Caco-2 (cell line): ENCODE measurements around the gene BNIP2. TPM values are rescaled to one million over a fixed set of nuclear protein-coding genes. Genes with fewer than 3 reads are reported as not detected.
A peak's percentile ranks its signal among the peaks of the same experiment; 100 is the strongest.

Source experiments
- BruUV-seq: library from RNA; stranded (reverse); fragments of 400-500 nt; replicated peaks from 2 replicates; lab custom pipeline; 2021; lab: Mats Ljungman, UMichigan
- CTCF ChIA-PET: fragments of 300-600 bp; sonication (Branson Sonifier 250); formaldehyde crosslinking; loops from one replicate; lab custom pipeline; 2022; ENCODE audit warnings: antibody characterized with exemption; lab: Charles Lee
- POLR2A ChIA-PET: fragments of 300-600 bp; sonication (Branson Sonifier 250); formaldehyde crosslinking; loops from one replicate; lab custom pipeline; 2022; ENCODE audit warnings: antibody characterized with exemption; lab: Charles Lee
- DNase-seq, 2 experiments: peaks; one replicate each; pipeline versions ENCODE4 v3.0.0 to v3.0.0-alpha.2; 2020 to 2022
- H3K27me3 ChIP-seq: replicated peaks from 2 replicates; pipeline ENCODE4 v1.6.0; 2011; ENCODE audit warnings: low read length; ENCODE audit not compliant: control insufficient read depth, insufficient read depth
- H3K36me3 ChIP-seq: 2 replicates; pipeline ENCODE4 v1.5.1; 2011; ENCODE audit warnings: low read length; ENCODE audit not compliant: control insufficient read depth, insufficient read depth
- H3K4me1 ChIP-seq: fragments of 250-450 bp; sonication (Bioruptor Pico); 2 replicates; pipeline ENCODE4 v1.5.1; 2020; ENCODE audit warnings: mild to moderate bottlenecking
- H3K4me3 ChIP-seq: 2 replicates; pipeline ENCODE4 v1.5.1; 2011; ENCODE audit warnings: low read depth, mild to moderate bottlenecking, control low read depth, low read length
- H3K9me3 ChIP-seq: fragments of 250-450 bp; sonication (Bioruptor Pico); 2 replicates; pipeline ENCODE4 v1.5.1; 2020; ENCODE audit warnings: mild to moderate bottlenecking, moderate library complexity
- H3K27ac Mint-ChIP-seq: one replicate; pipeline ENCODE4 v1.8.0; 2022; ENCODE audit warnings: mixed read lengths; ENCODE audit not compliant: unreplicated experiment
- H3K27me3 Mint-ChIP-seq: one replicate; pipeline ENCODE4 v1.8.0; 2022; ENCODE audit warnings: mixed read lengths; ENCODE audit not compliant: insufficient read depth, unreplicated experiment
- H3K36me3 Mint-ChIP-seq: one replicate; pipeline ENCODE4 v1.8.0; 2022; ENCODE audit warnings: mild to moderate bottlenecking, mixed read lengths; ENCODE audit not compliant: insufficient read depth, unreplicated experiment
- H3K4me1 Mint-ChIP-seq: one replicate; pipeline ENCODE4 v1.8.0; 2022; ENCODE audit warnings: low read depth, mixed read lengths; ENCODE audit not compliant: unreplicated experiment
- H3K4me3 Mint-ChIP-seq: one replicate; pipeline ENCODE4 v1.8.0; 2022; ENCODE audit warnings: mild to moderate bottlenecking, moderate library complexity, mixed read lengths; ENCODE audit not compliant: unreplicated experiment
- H3K9me3 Mint-ChIP-seq: one replicate; pipeline ENCODE4 v1.8.0; 2022; ENCODE audit warnings: mixed read lengths; ENCODE audit not compliant: unreplicated experiment
- intact Hi-C: fragments of 100-400 bp; cut with micrococcal nuclease; formaldehyde crosslinking; loops from one replicate; pipeline ENCODE4 v1.10.0; 2022; ENCODE audit not compliant: unreplicated experiment
- total RNA-seq: library from RNA; stranded (reverse); gene quantifications from 2 replicates; pipeline ENCODE4 v1.2.3, GENCODE V29; 2022
- TF ChIP-seq, protein P1 (sequence below), 2 experiments: fragments of 200-600 bp in 1 of 2; IDR thresholded peaks; 1 replicate in 1 of 2; 2 replicates in 1 of 2; pipeline versions ENCODE4 v1.5.1 to v1.8.0; 2011 to 2022; ENCODE audit warnings: antibody characterized with exemption in 1 of 2, control low read depth in 1 of 2, inconsistent platforms in 1 of 2, low read depth in 1 of 2, low read length in 1 of 2, mild to moderate bottlenecking in 1 of 2, moderate library complexity in 1 of 2; ENCODE audit not compliant: insufficient read depth in 1 of 2, severe bottlenecking in 1 of 2, unreplicated experiment in 1 of 2

BNIP2 gene
- total RNA-seq, 1 experiment from 2014 or later, result 54.0 TPM

- H3K9me3 ChIP-seq, result peaks cover 3% of the 10 kb centered on the region
- H3K4me3 ChIP-seq, result peak within 1 kb of the TSS; percentile 70
- TF ChIP-seq, protein P1, sequence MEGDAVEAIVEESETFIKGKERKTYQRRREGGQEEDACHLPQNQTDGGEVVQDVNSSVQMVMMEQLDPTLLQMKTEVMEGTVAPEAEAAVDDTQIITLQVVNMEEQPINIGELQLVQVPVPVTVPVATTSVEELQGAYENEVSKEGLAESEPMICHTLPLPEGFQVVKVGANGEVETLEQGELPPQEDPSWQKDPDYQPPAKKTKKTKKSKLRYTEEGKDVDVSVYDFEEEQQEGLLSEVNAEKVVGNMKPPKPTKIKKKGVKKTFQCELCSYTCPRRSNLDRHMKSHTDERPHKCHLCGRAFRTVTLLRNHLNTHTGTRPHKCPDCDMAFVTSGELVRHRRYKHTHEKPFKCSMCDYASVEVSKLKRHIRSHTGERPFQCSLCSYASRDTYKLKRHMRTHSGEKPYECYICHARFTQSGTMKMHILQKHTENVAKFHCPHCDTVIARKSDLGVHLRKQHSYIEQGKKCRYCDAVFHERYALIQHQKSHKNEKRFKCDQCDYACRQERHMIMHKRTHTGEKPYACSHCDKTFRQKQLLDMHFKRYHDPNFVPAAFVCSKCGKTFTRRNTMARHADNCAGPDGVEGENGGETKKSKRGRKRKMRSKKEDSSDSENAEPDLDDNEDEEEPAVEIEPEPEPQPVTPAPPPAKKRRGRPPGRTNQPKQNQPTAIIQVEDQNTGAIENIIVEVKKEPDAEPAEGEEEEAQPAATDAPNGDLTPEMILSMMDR (IDR thresholded peaks at IDR 0.05; ENCODE audit: insufficient read depth in 1 of 2, low read depth in 1 of 2, low read length in 1 of 2, severe bottlenecking in 1 of 2, unreplicated experiment in 1 of 2), result no peak
- DNase-seq, result peak; percentile 94 to 95
- ChIA-PET POLR2A (interaction anchor here (0.6 to 1.0 kb wide), 8 partner anchors 8 to 936 kb away, joined by 3 to 13 read pairs (median 4); partner anchors contain the start of genes BNIP2 and MYO1E), CTCF (interaction anchor here (0.6 to 1.7 kb wide), 3 partner anchors 26 to 124 kb away, joined by 4 to 6 read pairs (median 5); no protein-coding TSS in a partner anchor)
- intact Hi-C loops, result no loop called here
- H3K36me3 ChIP-seq, result peaks cover 2% of the 10 kb centered on the region; the same call in 1 of the 2 replicates
- peaks cover 8% of the 10 kb centered on the region for H3K4me1 Mint-ChIP-seq
- peaks cover 10% of the 10 kb centered on the region for H3K4me1 ChIP-seq
- H3K27ac Mint-ChIP-seq, result no peak within 1 kb of the TSS
- H3K36me3 Mint-ChIP-seq, result peaks cover 21% of the 10 kb centered on the region
- no peak within 1 kb of the TSS for H3K4me3 Mint-ChIP-seq
- no TSS peak for BruUV-seq
- no peaks in the 10 kb centered on the region for H3K27me3 ChIP-seq
- no peaks in the 10 kb centered on the region for H3K27me3 Mint-ChIP-seq
- H3K9me3 Mint-ChIP-seq, result no peaks in the 10 kb centered on the region
Measured at GRCh38 chr15:59656897-59657634, 32.1 kb downstream of the BNIP2 start, which contains the start of gene GTF2A2. Gene GTF2A2 (minus strand): TSS chr15:59657515. CDS start chr15:59652277, 5,238 bp downstream.

- no TSS peak for BruUV-seq
- peaks cover 3% of the 10 kb centered on the region; the same call in 1 of the 2 replicates for H3K36me3 ChIP-seq
- peaks cover 16% of the 10 kb centered on the region for H3K4me1 Mint-ChIP-seq
- H3K4me1 ChIP-seq, result peaks cover 33% of the 10 kb centered on the region
- no peaks in the 10 kb centered on the region for H3K9me3 Mint-ChIP-seq
- H3K27ac Mint-ChIP-seq, result no peak overlapping the region
- intact Hi-C loops, result no loop called here
- TF ChIP-seq, protein P1 (IDR thresholded peaks at IDR 0.05; ENCODE audit: insufficient read depth in 1 of 2, low read depth in 1 of 2, low read length in 1 of 2, severe bottlenecking in 1 of 2, unreplicated experiment in 1 of 2), result no peak
- H3K27me3 Mint-ChIP-seq, result no peaks in the 10 kb centered on the region
- H3K4me3 ChIP-seq, result no peak overlapping the region
- H3K36me3 Mint-ChIP-seq, result peaks cover 35% of the 10 kb centered on the region
- H3K9me3 ChIP-seq, result peaks cover 4% of the 10 kb centered on the region
- CTCF ChIA-PET, result no interaction called here
- no peaks in the 10 kb centered on the region for H3K27me3 ChIP-seq
- POLR2A ChIA-PET, result no interaction called here
- no peak overlapping the region for H3K4me3 Mint-ChIP-seq
- no peak for DNase-seq
Measured at GRCh38 chr15:59654046-59654445, 35.1 kb downstream of the BNIP2 start.

DNA sequence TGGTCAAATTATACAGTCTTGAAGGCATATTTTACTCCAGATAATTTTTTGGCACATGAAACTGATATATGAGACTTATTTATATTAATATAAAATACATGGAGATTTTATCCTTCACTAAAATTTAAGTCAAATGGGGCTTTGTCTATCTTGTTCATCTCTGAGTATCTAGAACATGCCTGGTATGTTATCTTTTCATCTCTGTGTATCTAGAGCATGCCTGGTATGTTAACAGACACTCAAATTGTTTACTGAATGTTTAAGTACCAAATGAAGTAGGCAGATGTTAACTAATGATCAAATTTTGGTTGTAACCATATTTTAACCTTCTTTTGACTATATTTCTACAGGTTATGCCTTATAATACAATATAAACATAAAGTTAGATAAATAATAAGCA, 39.5 kb downstream of the BNIP2 start:
- Histone ChIP-seq H3K4me3 (no peak overlapping the region), H3K36me3 (peaks cover 3% of the 10 kb centered on the region; the same call in 1 of the 2 replicates), H3K9me3 (peaks cover 4% of the 10 kb centered on the region), H3K4me1 (peaks cover 25% of the 10 kb centered on the region), H3K27me3 (no peaks in the 10 kb centered on the region)
- Mint-ChIP-seq H3K36me3 (peaks cover 53% of the 10 kb centered on the region), H3K27ac (no peak overlapping the region), H3K4me3 (no peak overlapping the region), H3K27me3 (no peaks in the 10 kb centered on the region), H3K4me1 (peaks cover 18% of the 10 kb centered on the region), H3K9me3 (no peaks in the 10 kb centered on the region)
- ChIA-PET POLR2A (interaction anchor here (1.8 kb wide), 1 partner anchor 8 kb away, joined by 4 read pairs; the partner anchor contains the start of gene GTF2A2), CTCF (no interaction called here)
- DNase-seq, result no peak
- TF ChIP-seq, protein P1 (IDR thresholded peaks at IDR 0.05; ENCODE audit: insufficient read depth in 1 of 2, low read depth in 1 of 2, low read length in 1 of 2, severe bottlenecking in 1 of 2, unreplicated experiment in 1 of 2), result no peak
- intact Hi-C loops, result no loop called here
- no TSS peak for BruUV-seq
